Activated CD4-positive, alpha-beta T cell treated with anti-CD3 and anti-CD28 coated beads, Interleukin-2, amount 50 U/mL, for 24 hours (primary cell): ENCODE data around the gene SPINK5.
"Not testable (repeated sequence)": the region's sequence is repeated elsewhere in the genome, so short reads cannot be mapped to it uniquely, and the experiment has no call there.

ENCODE experiments used
- DNase-seq, 2 donors: peaks; one replicate each; pipeline ENCODE4 v3.0.0-alpha.2; 2020; ENCODE audit warnings: low read depth in 1 of 2, low spot score in 1 of 2

SPINK5 gene, protein sequence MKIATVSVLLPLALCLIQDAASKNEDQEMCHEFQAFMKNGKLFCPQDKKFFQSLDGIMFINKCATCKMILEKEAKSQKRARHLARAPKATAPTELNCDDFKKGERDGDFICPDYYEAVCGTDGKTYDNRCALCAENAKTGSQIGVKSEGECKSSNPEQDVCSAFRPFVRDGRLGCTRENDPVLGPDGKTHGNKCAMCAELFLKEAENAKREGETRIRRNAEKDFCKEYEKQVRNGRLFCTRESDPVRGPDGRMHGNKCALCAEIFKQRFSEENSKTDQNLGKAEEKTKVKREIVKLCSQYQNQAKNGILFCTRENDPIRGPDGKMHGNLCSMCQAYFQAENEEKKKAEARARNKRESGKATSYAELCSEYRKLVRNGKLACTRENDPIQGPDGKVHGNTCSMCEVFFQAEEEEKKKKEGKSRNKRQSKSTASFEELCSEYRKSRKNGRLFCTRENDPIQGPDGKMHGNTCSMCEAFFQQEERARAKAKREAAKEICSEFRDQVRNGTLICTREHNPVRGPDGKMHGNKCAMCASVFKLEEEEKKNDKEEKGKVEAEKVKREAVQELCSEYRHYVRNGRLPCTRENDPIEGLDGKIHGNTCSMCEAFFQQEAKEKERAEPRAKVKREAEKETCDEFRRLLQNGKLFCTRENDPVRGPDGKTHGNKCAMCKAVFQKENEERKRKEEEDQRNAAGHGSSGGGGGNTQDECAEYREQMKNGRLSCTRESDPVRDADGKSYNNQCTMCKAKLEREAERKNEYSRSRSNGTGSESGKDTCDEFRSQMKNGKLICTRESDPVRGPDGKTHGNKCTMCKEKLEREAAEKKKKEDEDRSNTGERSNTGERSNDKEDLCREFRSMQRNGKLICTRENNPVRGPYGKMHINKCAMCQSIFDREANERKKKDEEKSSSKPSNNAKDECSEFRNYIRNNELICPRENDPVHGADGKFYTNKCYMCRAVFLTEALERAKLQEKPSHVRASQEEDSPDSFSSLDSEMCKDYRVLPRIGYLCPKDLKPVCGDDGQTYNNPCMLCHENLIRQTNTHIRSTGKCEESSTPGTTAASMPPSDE

DNA sequence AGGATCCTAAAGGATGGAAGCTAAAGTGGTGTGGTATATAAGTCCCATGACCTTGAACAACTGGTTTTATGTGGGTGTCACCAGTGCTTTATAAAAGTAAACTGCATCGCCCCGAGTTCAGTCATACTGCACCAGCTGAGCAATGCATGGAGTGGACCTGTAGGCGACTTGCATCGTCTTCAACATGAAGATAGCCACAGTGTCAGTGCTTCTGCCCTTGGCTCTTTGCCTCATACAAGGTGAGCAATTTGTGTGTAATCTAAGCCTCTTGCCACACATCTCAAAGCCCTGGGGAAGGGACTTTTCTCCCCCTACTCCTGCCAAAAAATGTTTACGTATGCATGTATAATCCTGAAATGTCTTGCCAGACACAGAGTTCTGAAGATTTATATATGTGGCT is at the start of gene SPINK5:
Gene SPINK5, plus strand, starts transcription at position 120 of the 400 bp plus-strand sequence. Its CDS starts 65 bp downstream, at position 185.
- no peak for DNase-seq

- no peak for DNase-seq
Measured at GRCh38 chr5:148014276-148014675, 49.5 kb upstream of the SPINK5 start.

- DNase-seq: no peak
Measured at GRCh38 chr5:148020257-148020988, 43.4 kb upstream of the SPINK5 start.

- no peak for DNase-seq
Measured at GRCh38 chr5:148027505-148027904, 36.3 kb upstream of the SPINK5 start.

- DNase-seq: no peak
Measured at GRCh38 chr5:148029131-148029530, 34.6 kb upstream of the SPINK5 start.

DNA sequence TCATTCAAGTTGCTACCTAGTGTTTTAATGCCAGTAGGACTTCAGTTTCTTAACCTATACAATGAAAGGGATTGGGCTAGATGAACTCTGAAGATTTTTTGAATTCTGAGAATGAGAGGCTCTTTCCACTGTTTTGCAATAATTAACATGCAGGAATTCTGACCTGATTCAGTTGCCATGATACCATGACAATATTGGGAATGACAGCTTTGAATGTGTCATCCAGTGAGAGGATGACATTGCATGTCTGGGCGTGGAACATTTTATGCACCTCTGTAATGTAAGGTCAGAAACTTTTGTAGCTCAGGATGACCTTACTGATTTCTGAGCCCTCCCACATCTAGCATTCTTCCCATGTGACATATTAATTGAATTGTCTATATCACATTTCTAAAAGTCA is 30.6 kb upstream of the SPINK5 start:
- DNase-seq: no peak

DNA sequence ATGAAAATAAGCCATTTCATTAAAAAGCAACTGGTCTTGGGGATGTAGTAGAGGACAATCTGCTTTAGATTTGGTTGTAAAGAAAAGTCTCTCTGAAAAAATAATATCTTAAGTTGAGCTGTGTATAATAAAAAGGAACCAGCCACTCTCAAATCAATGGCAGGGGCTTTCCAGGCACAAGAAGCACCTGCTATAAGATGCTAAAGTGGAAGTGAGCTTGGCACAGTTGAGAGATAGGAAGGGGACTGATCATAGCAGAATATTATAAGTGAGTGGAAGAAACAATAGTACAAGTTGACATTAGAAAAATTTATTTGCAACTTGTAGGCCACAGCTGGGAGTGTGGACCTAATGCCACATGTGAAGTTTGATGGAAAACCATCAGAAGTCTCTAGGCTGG is 28.1 kb upstream of the SPINK5 start:
- no peak for DNase-seq

DNA sequence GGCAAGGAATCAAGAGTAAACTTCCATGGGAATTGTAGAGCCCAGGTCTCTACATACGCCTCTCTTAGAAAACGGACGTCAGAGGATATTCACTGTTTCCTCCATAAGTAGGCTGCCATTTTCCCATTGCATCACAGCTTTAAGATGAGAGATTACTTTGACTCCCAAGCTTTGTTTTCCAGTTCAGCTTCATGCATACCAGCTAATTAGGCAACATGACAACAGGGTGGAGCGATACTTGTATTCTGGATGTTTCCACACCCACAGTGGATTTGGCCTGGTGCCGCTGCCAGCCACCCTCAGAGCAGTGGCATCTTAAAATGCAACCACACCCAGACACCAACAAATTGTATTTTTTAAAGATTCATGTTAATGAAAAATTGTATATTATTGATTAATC is 20.9 kb upstream of the SPINK5 start:
- DNase-seq: no peak

DNA sequence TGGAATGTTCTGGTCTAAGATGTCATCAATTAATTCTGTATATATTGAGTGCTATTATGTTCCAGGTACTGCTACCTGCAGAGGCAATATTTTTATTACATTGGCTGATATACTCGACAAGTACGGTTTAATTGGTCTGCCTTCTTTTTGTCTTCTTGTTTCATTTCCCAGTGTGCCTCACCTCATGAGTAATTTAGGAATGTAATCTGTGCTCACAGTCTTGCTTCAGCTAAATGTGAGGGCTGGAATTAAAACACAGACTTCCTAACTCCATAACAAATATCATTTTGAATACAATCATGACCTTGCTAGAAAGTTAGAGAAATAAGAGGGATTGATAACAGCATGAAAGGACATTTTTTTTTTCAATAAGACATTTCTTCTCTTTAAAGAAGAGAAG is 20.1 kb upstream of the SPINK5 start:
- no peak for DNase-seq

GRCh38 chr5:148055160-148055559 is 8.6 kb upstream of the SPINK5 start:
- DNase-seq: not testable (repeated sequence)

- DNase-seq: no peak
Measured at GRCh38 chr5:148060309-148060708, 3.5 kb upstream of the SPINK5 start.

- DNase-seq: no peak
Measured at GRCh38 chr5:148060881-148061280, 2.9 kb upstream of the SPINK5 start.

- no peak for DNase-seq
Measured at GRCh38 chr5:148070621-148071020, 6.8 kb downstream of the SPINK5 start.

GRCh38 chr5:148072207-148072606 is 8.4 kb downstream of the SPINK5 start:
- no peak for DNase-seq

DNA sequence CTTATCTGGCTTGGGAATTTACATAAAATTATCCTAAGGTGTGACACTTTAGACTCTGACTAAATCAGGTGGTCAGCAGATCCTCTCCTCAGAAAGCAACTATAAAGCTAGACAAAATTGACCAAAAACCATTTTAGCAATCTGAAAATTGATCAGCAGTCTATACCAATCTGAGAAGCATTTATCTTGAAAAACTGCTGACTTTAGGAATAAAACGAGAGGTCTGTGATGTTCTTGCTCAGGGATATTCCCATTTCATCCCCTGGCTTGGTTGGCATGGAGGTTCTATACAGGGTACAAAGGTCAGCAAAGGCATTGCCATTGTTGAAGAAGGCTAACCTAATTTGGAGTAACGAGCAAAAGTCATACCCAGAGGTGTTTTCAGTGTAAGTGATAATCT is 11.7 kb downstream of the SPINK5 start:
- no peak for DNase-seq

GRCh38 chr5:148083203-148083602 is 19.4 kb downstream of the SPINK5 start:
- DNase-seq: no peak

DNA sequence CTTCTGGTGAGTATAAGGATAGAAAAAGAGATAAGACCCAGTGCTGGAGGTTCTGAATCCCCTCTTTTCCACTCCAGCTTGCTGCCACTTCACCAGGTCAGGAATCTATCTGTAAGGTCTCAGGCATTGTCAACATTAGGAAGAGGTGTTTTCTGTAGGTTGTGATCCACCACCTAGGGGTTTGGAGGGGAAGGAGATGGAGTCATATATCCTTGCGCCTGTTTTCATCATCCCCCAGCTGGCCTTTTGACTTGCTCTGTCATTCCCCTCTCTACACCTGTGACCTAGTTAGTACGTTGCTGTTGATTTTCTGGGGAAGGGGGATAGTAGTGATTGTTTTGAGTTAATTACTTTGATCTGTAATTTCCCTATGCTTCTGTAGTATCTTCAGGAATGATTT is 20.5 kb downstream of the SPINK5 start:
- DNase-seq: no peak

GRCh38 chr5:148085310-148085709 is 21.5 kb downstream of the SPINK5 start:
- no peak for DNase-seq

GRCh38 chr5:148085977-148086705 is 22.4 kb downstream of the SPINK5 start:
- no peak for DNase-seq

GRCh38 chr5:148090146-148090772 is 26.5 kb downstream of the SPINK5 start:
- no peak for DNase-seq
